Stimulated activated CD8-positive, alpha-beta memory T cell treated with anti-CD3 and anti-CD28 coated beads, Interleukin-12 subunit alpha, Interleukin-12 subunit beta, amount 100 ng/mL, for 1 hour (primary cell): ENCODE results near the gene NUPR1.
"Not testable (repeated sequence)": the region's sequence is repeated elsewhere in the genome, so short reads cannot be mapped to it uniquely, and the experiment has no call there.

Experiments
- DNase-seq: peaks from one replicate; pipeline ENCODE4 v3.0.0-alpha.2; 2020; ENCODE audit warnings: low read depth

Gene NUPR1

GRCh38 chr16:28538733-28539596, at the start of gene NUPR1:
Gene NUPR1, minus strand, starts transcription at chr16:28538974. Its CDS starts 67 bp downstream, at chr16:28538907.
- no peak for DNase-seq

GRCh38 chr16:28587386-28587785, 48.6 kb upstream of the NUPR1 start:
- DNase-seq, result no peak

- DNase-seq, result no peak
Observed at GRCh38 chr16:28586466-28586865, 47.7 kb upstream of the NUPR1 start.

- no peak for DNase-seq
Observed at GRCh38 chr16:28585674-28586073, 46.9 kb upstream of the NUPR1 start.

GRCh38 chr16:28580726-28581315, 42.0 kb upstream of the NUPR1 start:
- DNase-seq, result no peak

GRCh38 chr16:28575446-28576109, 36.8 kb upstream of the NUPR1 start:
- DNase-seq, result no peak

GRCh38 chr16:28574925-28575324, 36.2 kb upstream of the NUPR1 start:
- no peak for DNase-seq

GRCh38 chr16:28573738-28574718, 35.3 kb upstream of the NUPR1 start:
- no peak for DNase-seq

GRCh38 chr16:28572696-28573510, 34.1 kb upstream of the NUPR1 start:
- DNase-seq, result no peak

- DNase-seq, result no peak
Observed at GRCh38 chr16:28569968-28570752, 31.4 kb upstream of the NUPR1 start.

GRCh38 chr16:28569021-28569420, 30.2 kb upstream of the NUPR1 start:
- no peak for DNase-seq

GRCh38 chr16:28567292-28567691, 28.5 kb upstream of the NUPR1 start:
- no peak for DNase-seq

- DNase-seq, result not testable (repeated sequence)
Observed at GRCh38 chr16:28566233-28566925, 27.6 kb upstream of the NUPR1 start.

GRCh38 chr16:28563218-28563617, 24.4 kb upstream of the NUPR1 start:
- DNase-seq, result no peak

- DNase-seq, result no peak
Observed at GRCh38 chr16:28562199-28562598, 23.4 kb upstream of the NUPR1 start.

- no peak for DNase-seq
Observed at GRCh38 chr16:28561557-28562187, 22.9 kb upstream of the NUPR1 start.

- no peak for DNase-seq
Observed at GRCh38 chr16:28558456-28558855, 19.7 kb upstream of the NUPR1 start.

GRCh38 chr16:28556914-28557320, 18.1 kb upstream of the NUPR1 start:
- no peak for DNase-seq

- DNase-seq, result no peak
Observed at GRCh38 chr16:28555561-28555960, 16.8 kb upstream of the NUPR1 start.
